Stimulated activated CD4-positive, alpha-beta T cell treated with anti-CD3 and anti-CD28 coated beads, Interleukin-2, amount 100 ng/mL, for 4 hours (primary cell): ENCODE measurements around the gene FBXO42.
A peak's percentile ranks its signal among the peaks of the same experiment; 100 is the strongest.
"Not testable (repeated sequence)": the region's sequence is repeated elsewhere in the genome, so short reads cannot be mapped to it uniquely, and the experiment has no call there.

Experiments
- DNase-seq: peaks from one replicate; pipeline ENCODE4 v3.0.0-alpha.2; 2020; ENCODE audit warnings: low read depth

FBXO42 gene

GRCh38 chr1:16260814-16261213, 91.5 kb downstream of the FBXO42 start:
- DNase-seq = no peak

DNA sequence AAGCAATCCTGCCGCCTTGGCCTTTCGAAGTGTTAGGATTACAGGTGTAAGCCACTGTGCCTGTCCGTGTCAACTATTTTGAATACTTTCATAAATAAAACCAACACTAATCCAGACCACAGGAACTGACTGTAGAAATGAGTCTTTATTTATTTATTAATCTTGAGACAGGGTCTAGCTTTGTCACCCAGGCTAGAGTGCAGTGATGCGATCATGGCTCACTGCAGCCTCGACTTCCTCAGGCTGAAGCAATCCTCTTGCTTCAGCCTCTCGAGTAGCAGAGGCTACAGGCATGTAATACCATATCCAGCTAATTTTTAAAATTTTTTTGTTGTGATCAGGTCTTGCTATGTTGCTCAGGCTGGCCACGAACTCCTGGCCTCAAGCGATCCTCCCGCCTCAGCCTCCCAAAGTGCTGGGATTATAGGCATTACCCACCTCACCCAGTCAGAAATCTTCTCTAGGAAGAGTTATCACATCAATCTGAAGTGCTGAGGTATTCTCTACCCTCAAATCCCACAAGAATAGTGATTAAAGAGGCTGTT, 93.6 kb downstream of the FBXO42 start:
- DNase-seq = no peak

GRCh38 chr1:16257968-16258367, 94.3 kb downstream of the FBXO42 start:
- no peak for DNase-seq

DNA sequence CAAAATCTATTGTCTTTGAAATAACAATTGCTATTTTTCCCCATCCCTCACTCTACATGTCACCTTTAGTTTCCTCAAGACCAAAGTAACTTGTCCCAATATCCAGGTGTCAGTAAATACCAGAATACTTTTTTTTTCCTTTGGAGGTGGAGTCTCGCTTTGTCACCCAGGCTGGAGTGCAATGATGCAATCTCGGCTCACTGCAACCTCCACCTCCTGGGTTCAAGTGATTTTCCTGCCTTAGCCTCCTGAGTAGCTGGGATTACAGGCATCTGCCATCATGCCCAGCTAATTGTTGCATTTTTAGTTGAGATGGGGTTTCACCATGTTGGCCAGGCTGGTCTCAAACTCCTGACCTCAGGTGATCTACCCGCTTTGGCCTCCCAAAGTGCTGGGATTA, 94.7 kb downstream of the FBXO42 start:
- not testable (repeated sequence) for DNase-seq

DNA sequence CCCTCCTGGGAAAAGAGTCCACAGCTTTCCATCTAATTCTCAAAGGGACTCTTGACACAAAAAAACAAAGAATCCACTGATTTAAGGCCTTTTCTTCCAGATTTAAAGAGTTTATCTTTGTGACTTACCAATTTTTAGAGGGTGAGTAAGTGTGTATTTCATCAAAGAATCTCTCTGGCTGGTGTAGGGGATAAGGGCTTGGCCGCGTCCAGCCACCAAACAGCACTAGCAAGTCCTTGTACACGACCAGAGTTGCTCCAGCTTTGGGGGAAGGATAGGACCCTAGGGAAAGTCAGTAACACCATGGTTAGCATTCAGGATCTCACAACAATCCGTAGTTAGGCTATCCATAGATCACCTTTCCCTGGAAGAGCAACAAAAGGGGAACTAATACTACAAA, 95.8 kb downstream of the FBXO42 start:
- no peak for DNase-seq

DNA sequence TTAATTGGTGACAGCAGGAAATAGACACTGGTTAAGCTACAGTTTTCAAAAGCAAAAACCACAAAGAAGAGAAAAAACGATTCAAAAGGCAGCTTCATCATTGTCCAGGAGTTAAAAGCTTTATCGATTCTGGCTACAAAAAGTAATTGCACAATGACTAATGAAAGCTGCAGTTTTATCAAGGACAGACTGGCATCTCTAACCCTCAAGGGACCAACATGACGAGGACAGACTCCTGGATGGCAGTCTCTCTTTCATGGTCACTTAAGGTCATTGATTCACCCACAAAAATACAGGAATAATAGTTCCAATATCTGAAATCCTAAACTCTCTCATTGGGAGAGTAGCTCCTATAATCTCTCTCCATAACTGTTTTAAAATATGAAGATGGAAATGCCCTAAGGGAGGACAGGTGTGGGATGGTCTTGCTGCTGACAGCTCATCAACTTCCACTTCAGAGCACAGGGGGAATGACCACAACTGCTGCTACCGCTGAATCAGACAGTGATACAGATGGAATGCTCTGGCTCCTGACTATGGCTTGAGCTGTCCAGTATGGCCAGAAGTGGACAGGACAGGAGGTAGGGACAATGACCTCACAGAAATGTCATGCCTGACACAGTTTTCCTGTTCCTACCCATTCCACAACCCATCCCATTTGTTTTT, 97.9 kb downstream of the FBXO42 start:
- DNase-seq = no peak

DNA sequence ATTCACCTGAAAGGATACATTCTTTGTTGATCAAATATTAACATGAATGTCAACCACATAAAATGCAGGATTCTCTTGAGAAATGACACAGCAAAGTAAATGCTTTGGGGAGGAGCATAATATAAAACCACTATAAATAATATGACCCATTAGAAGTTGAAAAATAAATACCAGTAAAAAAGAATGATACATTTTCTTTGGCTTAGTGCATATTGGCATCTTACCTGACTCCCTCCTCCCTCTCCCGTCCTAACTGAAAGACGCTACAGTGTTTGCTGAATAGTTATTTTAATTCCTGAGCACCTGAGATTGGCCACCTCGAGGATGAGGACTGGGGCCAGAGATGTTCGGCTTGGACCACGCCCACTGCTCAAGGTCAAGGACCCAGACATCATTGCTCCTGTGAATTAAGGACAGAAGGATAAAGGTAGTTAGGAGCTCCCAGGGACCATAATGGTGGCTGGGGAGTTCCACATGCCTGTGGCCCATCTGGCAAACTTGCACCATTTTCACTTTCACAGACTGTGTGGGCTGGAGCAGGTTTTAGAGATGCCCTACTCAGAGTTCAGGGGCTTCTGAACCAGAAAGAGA, 98.9 kb downstream of the FBXO42 start:
- no peak for DNase-seq

GRCh38 chr1:16252912-16253311, 99.4 kb downstream of the FBXO42 start:
- no peak for DNase-seq

- no peak for DNase-seq
These were observed 100.9 kb downstream of the FBXO42 start for GRCh38 chr1:16251381-16251780.

DNA sequence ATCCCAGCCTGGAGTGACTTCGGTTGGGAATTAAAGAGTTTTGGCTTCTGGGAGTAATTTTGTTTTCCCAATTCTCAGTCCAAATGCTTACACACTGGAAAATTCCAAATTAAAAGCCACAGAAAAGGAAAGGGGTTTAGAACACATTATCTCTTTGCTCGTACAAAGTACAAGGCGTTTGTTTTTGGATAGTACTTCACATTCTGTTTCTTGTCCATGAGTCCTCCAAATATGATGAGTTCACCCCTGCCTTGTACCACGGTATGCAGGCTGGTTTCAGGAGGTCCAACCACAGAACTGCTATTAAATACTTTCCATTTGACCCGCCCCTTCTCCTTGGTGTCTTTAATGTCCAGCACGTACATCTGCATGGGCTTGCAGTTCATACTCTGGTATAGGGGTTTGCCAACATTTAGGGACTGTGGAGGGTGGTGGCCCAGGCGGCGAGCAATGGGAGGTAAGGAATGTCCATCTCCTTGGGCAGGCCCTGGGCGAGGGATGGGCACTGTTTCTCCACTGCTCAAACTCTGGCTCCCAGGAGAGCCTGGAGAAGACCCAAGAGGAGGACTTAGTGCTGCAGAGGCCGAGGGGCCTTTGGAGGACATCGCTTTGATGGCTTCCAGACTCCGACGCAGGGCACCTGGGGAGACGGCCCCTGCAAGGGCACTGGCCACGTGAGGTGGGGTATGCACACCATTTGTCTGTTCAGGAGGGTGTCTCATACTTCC, 101.6 kb downstream of the FBXO42 start:
- DNase-seq = no peak

DNA sequence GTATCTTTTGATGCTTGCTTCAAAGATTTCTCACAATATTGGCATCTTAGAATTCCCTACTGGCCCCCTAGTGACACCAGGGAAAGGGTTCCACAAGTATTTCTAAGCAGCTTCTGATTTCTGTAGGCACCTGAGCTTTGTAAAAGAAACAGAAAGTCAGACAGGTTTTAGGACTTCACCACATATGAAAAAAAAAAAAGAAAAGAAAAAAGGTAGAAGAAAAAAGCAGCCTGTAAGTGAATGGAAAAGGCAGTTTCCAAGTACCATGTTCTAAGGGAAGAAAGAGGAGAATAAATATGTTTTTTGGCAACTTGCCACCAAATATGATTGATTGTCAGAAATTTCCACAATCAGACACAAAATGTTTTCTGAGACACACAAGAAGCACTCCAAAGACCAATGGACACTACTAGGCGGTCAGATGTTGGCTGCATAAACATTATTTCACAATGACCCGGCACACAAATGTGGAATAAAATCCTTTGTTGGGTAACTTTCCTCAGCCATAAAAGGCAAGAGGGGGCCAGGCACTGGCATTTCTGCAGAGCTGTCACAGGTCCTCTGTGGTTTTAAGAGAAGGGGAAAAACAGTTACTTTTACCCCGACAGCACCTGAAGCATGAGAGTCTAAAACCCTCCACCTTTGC, 102.6 kb downstream of the FBXO42 start:
- DNase-seq = no peak

DNA sequence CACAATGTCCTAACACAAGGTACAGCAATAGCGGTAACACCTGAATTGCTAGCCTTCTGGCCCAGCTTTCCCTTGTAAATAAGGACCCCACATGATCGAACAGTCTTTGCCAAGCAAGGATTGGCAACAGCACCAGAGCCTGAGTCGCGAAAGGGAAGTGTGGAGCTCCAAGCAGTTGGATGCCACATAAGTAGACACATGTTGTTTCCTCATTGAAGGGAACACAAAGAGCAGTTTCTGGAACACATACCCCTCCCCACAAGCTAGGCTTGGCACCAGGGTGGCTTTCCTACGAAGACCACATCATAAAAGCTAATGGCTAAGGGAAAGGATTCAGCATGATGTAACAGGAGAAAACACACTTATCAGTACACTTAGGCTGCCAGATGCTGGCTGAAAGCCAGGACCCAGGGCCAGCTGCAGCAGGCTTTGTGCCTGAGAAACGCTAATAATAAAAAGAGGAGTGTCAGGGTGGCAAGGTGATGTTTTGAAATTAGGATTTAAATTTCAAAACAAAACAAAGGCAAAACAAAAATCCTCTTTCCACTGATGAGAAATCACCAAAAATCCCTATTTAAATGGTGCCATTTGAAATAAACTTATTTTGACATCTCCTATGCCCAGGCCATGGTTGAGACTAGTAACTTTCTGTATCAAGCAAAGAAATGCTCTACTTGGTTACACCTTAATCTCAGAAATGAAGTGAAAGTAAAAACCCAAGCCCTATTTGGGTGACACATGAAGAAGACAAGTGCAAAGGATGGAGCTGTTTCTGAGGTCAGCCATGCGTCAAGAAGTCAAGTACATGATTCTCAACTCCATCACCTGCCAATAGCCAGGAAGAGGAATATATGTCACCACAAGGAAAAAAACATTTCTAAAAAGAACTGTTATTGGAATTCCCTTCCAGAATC, 103.4 kb downstream of the FBXO42 start:
- DNase-seq = no peak

- DNase-seq = no peak
These were observed 104.3 kb downstream of the FBXO42 start for GRCh38 chr1:16248007-16248436.

GRCh38 chr1:16247441-16247840, 104.8 kb downstream of the FBXO42 start:
- DNase-seq = no peak

DNA sequence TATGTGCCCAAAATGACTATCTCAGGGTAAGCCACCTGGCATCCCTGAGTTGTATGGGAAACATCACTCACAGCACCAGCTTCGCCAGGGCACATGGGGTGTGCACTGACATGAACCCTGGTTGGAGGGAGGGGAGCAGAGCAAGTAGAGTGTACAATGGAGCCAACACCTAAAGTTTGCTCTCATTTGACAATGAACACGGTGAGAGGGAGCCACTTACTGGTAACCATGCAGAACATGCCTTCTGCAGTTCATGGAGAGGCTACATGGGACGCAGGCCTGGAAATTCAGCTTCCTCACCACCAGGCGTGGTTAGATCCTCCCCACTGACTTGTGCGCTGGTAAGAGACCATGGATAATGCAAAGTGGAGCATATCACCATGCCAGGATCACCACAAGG, 105.3 kb downstream of the FBXO42 start:
- no peak for DNase-seq

DNA sequence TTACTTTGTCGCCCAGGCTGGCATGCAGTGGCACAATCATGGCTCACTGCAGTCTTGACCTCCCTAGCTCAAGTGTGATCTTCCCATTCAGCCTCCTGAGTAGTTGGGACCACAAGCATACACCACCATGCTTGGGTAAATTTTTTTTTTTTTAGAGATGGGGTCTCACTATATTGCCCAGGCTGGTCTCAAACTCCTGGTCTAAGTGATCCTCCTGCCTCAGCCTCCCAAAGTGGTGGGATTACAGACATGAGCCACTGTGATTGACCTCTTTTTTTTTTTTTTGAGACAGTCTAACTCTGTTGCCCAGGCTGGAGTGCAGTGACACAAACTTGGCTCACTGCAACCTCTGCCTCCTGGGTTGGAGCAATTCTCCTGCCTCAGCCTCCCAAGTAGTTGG, 106.0 kb downstream of the FBXO42 start:
- not testable (repeated sequence) for DNase-seq

DNA sequence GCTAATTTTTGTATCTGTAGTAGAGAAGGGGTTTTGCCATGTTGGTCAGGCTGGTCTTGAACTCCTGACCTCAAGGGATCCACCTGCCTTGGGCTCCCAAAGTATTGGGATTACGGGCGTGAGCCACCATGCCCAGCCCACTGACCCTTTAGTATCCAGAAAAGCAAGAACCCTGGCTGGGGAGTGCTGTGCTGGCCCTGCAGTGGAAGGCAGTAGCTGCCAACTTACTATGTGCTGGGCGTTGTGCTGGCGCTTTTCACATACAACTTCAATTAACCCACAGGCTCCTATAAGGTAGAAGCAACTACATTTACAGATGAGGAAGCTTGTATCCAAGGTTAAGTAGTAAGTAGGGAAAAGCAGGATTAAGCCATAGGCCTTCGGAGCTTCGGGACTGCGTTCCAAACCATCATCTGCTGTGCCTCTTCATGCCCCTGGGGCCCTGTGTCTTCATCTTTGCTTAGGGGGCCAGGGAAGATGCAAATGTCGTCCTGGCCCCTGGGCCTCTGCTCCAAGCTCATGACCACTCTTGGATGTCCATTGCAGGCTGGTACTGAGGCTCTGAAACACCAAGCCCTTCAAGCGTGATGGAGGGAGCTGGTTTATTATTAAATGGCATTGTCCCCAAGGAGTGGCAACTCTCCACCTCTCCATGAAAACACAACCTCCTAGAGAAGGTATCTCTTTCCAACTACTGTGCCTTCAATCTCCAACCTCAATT, 106.6 kb downstream of the FBXO42 start:
- no peak for DNase-seq

- DNase-seq = no peak
These were observed 107.5 kb downstream of the FBXO42 start for GRCh38 chr1:16244650-16245285.

GRCh38 chr1:16243936-16244649, 108.2 kb downstream of the FBXO42 start:
- DNase-seq = peak; percentile 62

DNA sequence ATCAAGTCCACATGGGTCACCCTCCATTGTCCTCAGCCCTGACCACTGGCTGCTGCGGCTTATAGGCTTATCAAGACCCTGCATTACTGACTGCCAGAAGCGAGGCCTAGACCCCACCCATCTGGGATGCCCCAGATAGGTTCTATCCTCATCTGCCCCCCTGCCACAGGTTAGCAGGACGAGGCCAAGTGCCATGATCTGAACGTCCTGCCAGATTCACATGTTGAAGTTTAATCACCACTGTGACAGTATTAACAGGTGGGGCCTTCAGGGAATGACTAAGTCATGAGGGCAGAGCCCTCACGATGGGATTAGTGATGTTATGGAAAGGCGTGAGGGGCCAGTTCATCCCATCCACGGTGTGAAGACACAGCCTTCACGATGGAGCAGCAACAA, 109.1 kb downstream of the FBXO42 start:
- no peak for DNase-seq
